ENCODE results near the gene MOV10L1. TPM values are rescaled to one million over a fixed set of nuclear protein-coding genes. Genes with fewer than 3 reads are reported as not detected.
A peak's percentile ranks its signal among the peaks of the same experiment; 100 is the strongest.

MOV10L1 gene
- total RNA-seq, 1 donor, result 0.36 TPM

DNA sequence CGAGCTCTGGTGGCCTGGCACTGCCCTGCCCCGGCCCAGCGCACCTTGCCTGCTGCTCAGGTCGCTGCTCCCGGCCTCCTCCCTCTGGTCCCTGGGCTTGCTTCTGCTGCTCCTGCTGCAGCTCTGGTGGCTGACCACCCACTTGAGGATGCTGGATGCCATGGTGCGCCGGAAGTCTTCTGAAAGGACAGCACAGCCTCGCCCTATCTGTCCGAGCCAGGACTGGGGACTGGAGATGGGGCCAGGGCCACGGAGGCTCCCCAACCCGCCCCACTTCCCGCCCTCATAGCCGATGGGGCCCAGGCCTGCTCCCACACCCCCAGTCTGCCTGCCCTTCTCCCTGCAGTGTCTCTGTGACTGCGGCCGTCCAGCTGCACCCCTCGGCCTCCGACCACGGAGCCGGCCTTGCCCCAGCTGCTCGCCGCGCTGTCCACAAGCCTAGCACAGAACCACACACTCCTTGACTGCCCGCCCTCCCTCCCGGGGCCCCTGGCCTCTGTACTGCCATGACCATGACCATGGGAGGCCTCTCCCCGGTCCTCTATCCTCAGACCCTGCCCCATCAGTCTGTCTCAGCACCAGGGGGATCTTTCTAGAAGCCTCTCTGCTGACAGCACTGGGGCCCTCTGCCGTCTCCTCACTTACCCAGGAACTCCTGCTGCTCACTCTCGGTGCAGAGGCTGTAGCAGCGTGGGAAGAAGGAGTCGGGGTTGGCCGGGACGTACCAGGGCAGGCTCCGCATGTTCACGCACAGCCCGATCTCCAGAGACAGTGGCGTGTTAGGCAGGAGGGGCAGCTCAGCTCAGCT lies 44.4 kb upstream of the MOV10L1 start:
- TF ChIP-seq, protein P1, sequence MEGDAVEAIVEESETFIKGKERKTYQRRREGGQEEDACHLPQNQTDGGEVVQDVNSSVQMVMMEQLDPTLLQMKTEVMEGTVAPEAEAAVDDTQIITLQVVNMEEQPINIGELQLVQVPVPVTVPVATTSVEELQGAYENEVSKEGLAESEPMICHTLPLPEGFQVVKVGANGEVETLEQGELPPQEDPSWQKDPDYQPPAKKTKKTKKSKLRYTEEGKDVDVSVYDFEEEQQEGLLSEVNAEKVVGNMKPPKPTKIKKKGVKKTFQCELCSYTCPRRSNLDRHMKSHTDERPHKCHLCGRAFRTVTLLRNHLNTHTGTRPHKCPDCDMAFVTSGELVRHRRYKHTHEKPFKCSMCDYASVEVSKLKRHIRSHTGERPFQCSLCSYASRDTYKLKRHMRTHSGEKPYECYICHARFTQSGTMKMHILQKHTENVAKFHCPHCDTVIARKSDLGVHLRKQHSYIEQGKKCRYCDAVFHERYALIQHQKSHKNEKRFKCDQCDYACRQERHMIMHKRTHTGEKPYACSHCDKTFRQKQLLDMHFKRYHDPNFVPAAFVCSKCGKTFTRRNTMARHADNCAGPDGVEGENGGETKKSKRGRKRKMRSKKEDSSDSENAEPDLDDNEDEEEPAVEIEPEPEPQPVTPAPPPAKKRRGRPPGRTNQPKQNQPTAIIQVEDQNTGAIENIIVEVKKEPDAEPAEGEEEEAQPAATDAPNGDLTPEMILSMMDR (IDR thresholded peaks at IDR 0.05; ENCODE audit: extremely low read depth, low read depth, low read length), result no peak
- no peaks in the 10 kb centered on the region for H3K9me3 ChIP-seq (ENCODE audit: low read depth, low read length)
- no peaks in the 10 kb centered on the region for H4K20me1 ChIP-seq (ENCODE audit: insufficient read depth, low read length)
- H3K79me2 ChIP-seq (ENCODE audit: insufficient read depth, low read length), result no peaks in the 10 kb centered on the region
- H3K36me3 ChIP-seq (ENCODE audit: insufficient read depth, low read length), result no peaks in the 10 kb centered on the region
- no peak overlapping the region for H3K27ac ChIP-seq (ENCODE audit: low read depth, low read length)
- DNase-seq (ENCODE audit: insufficient read length, low spot score, missing footprints), result peak; percentile 79
- no peak overlapping the region for H3K4me2 ChIP-seq (ENCODE audit: insufficient read depth, low read length)
- H3K27me3 ChIP-seq (ENCODE audit: insufficient read depth, low read length), result no peaks in the 10 kb centered on the region
- no peaks in the 10 kb centered on the region for H3K4me1 ChIP-seq (ENCODE audit: insufficient read depth, low read length)
- no peak overlapping the region for H2AFZ ChIP-seq (ENCODE audit: low read length)
- no peak overlapping the region for H3K4me3 ChIP-seq (ENCODE audit: insufficient read depth, low read length)

DNA sequence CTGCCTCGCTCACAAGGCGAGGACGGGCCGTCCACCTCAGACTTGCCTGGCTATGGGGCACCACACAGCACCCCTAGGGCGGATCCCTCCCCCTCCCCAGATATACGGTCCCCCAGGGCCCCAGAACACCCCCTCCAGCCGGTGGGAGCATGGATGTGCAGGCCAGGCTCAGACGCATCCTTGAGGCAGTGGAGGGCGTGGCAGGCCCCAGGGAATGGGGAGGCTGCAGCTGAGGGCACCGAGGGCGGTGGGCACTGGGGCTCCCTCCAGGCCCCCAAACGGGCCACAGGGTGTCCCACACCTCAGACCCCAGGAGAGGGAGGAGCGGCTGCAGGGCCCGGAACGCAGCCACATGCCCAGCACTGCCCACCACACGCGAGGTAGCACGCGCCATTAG lies 43.8 kb upstream of the MOV10L1 start:
- no peak for DNase-seq (ENCODE audit: insufficient read length, low spot score, missing footprints)
- Histone ChIP-seq H3K4me2 (ENCODE audit: insufficient read depth, low read length) (no peak overlapping the region), H3K4me1 (ENCODE audit: insufficient read depth, low read length) (no peaks in the 10 kb centered on the region)

DNA sequence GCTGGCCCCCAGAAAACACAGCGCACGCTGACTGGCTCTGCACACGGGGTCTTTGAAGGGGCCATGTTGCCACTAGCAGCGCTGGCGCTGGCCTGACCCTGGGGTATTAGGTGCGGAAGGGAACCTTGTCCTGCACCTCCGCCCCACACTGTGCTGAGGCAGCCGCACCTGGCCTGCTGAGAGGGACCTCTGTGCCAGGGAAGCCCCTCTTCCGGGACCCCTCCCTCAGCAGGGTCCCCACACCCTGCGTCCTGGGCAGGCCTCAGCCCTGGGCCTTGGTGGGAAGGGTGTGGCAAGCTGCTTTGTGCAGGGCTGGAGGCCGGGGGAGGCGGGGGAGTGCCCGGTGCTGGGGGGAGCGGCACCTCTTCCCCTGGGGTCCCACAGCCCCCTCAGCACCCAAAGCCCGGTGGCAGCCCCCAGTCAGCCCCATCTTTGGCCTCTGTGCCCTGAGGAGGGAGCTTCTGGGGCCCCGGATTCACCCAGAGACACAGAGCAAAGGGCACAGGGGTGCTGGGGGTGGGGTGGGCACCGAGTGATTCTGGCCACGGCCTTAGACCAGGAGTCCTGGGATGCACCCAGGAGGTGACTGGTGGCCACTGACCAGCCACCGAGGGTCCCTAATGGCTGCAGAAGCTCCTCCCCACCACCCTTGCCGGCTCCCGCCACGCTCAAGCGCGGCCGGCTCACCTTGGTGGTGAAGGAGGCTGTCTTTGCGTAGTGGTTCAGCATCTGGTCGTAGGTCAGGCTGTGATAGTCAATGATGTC lies 43.1 kb upstream of the MOV10L1 start:
- TF ChIP-seq, protein P1 (IDR thresholded peaks at IDR 0.05; ENCODE audit: extremely low read depth, low read depth, low read length), result no peak
- no peaks in the 10 kb centered on the region for H3K4me1 ChIP-seq (ENCODE audit: insufficient read depth, low read length)
- no peak overlapping the region for H3K4me2 ChIP-seq (ENCODE audit: insufficient read depth, low read length)
- H3K9me3 ChIP-seq (ENCODE audit: low read depth, low read length), result no peaks in the 10 kb centered on the region
- no peaks in the 10 kb centered on the region for H3K27me3 ChIP-seq (ENCODE audit: insufficient read depth, low read length)
- no peaks in the 10 kb centered on the region for H3K36me3 ChIP-seq (ENCODE audit: insufficient read depth, low read length)
- no peaks in the 10 kb centered on the region for H4K20me1 ChIP-seq (ENCODE audit: insufficient read depth, low read length)
- no peak overlapping the region for H2AFZ ChIP-seq (ENCODE audit: low read length)
- H3K4me3 ChIP-seq (ENCODE audit: insufficient read depth, low read length), result no peak overlapping the region
- no peaks in the 10 kb centered on the region for H3K79me2 ChIP-seq (ENCODE audit: insufficient read depth, low read length)
- peak; percentile 80 for DNase-seq (ENCODE audit: insufficient read length, low spot score, missing footprints)
- H3K27ac ChIP-seq (ENCODE audit: low read depth, low read length), result no peak overlapping the region

More for the DNA sequence above, 43.8 kb upstream of the MOV10L1 start:
- no peak overlapping the region for H3K4me3 ChIP-seq (ENCODE audit: insufficient read depth, low read length)
- H4K20me1 ChIP-seq (ENCODE audit: insufficient read depth, low read length), result no peaks in the 10 kb centered on the region
- no peaks in the 10 kb centered on the region for H3K79me2 ChIP-seq (ENCODE audit: insufficient read depth, low read length)
- TF ChIP-seq, protein P1 (IDR thresholded peaks at IDR 0.05; ENCODE audit: extremely low read depth, low read depth, low read length), result no peak
- H2AFZ ChIP-seq (ENCODE audit: low read length), result no peak overlapping the region
- H3K9me3 ChIP-seq (ENCODE audit: low read depth, low read length), result no peaks in the 10 kb centered on the region
- H3K36me3 ChIP-seq (ENCODE audit: insufficient read depth, low read length), result no peaks in the 10 kb centered on the region
- H3K27ac ChIP-seq (ENCODE audit: low read depth, low read length), result no peak overlapping the region
- no peaks in the 10 kb centered on the region for H3K27me3 ChIP-seq (ENCODE audit: insufficient read depth, low read length)

DNA sequence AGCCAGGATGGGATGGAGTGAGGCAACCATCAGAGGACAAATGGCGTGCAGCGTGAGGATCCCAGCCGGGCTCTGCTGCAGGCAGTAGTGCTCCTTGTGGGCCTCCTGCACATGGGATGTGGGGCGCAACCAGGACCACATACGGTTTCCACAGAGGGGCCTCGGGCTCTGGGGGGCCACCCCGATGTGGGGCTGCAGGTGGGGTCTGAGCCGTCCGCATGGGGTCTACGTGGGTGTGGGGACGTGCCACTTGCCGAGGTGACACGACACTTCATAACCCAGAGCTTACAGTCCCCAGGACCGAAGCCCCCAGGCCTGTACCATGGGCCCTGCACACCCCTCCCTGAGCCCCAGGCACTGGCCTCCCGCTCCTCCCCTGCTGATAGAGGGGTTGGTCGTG lies 42.5 kb upstream of the MOV10L1 start:
- no peaks in the 10 kb centered on the region for H3K36me3 ChIP-seq (ENCODE audit: insufficient read depth, low read length)
- H3K9me3 ChIP-seq (ENCODE audit: low read depth, low read length), result no peaks in the 10 kb centered on the region
- no peak overlapping the region for H3K27ac ChIP-seq (ENCODE audit: low read depth, low read length)
- H3K79me2 ChIP-seq (ENCODE audit: insufficient read depth, low read length), result no peaks in the 10 kb centered on the region
- no peak overlapping the region for H2AFZ ChIP-seq (ENCODE audit: low read length)
- TF ChIP-seq, protein P1 (IDR thresholded peaks at IDR 0.05; ENCODE audit: extremely low read depth, low read depth, low read length), result no peak
- H3K4me3 ChIP-seq (ENCODE audit: insufficient read depth, low read length), result no peak overlapping the region
- no peak overlapping the region for H3K4me2 ChIP-seq (ENCODE audit: insufficient read depth, low read length)
- no peaks in the 10 kb centered on the region for H4K20me1 ChIP-seq (ENCODE audit: insufficient read depth, low read length)
- peak; percentile 67 for DNase-seq (ENCODE audit: insufficient read length, low spot score, missing footprints)
- no peaks in the 10 kb centered on the region for H3K4me1 ChIP-seq (ENCODE audit: insufficient read depth, low read length)
- no peaks in the 10 kb centered on the region for H3K27me3 ChIP-seq (ENCODE audit: insufficient read depth, low read length)
